CD4-positive, alpha-beta T cell treated with Interleukin-21 for 1 hour (primary cell): Measurements from ENCODE around the gene C1orf74.

ENCODE experiments used
- DNase-seq: peaks from one replicate; pipeline ENCODE4 v3.0.0-alpha.2; 2020

C1orf74 gene

GRCh38 chr1:209741889-209742288, 42.5 kb downstream of the C1orf74 start:
- no peak for DNase-seq

- no peak for DNase-seq
Measured at GRCh38 chr1:209741193-209741592, 43.2 kb downstream of the C1orf74 start.

GRCh38 chr1:209738270-209738669, 46.1 kb downstream of the C1orf74 start:
- DNase-seq, result no peak

- no peak for DNase-seq
Measured at GRCh38 chr1:209737118-209737505, 47.2 kb downstream of the C1orf74 start.

GRCh38 chr1:209736490-209737117, 47.8 kb downstream of the C1orf74 start:
- DNase-seq, result no peak

- DNase-seq, result no peak
Measured at GRCh38 chr1:209733409-209734192, 50.8 kb downstream of the C1orf74 start.

- DNase-seq, result no peak
Measured at GRCh38 chr1:209732725-209733124, 51.6 kb downstream of the C1orf74 start.

- no peak for DNase-seq
Measured at GRCh38 chr1:209729436-209729835, 54.9 kb downstream of the C1orf74 start.
